ENCODE measurements around the gene CCDC188.

Gene CCDC188

DNA sequence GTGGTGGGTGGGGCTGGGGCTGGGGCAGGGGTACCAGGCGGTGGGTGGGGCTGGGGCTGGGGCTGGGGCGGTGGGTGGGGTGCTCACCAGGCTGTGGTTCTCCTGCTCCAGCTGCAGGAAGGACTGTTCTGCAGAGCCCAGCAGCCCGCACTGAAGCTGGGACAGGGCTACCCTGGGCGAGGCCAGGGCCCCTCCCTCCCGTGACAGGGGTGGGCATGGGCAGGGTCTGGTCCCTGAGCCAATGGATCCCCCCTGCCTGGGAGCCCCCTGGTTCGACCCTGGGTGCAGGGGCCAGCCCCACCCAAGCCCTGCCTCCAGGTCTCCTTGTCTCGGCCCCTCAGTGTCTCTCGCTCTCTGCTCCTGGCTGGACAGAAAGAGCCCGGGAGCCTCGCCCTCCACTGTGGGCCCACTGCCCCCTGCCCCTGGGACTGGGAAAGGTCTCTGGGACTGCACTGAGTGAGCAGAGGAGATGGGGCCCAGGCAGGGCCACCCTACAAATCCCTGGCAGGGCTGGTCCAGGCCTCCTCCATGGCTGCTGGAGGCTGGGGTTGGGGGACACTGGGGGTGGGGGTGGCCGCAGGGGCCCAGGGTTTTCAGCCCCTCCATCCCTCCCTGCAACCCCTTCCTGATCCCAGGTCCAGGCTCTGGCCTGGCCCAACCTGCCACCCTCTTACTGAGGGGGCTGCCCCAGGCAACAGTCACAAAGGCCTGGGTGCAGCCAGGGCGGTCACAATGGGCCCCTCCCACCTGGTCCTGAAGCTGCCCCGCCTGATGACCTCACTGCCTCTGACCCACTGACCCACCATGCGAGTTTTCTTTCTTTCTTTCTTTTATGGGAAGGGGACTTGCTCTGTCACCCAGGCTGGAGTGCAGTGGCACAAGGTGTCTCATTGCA lies at the start of gene CCDC188:
CCDC188 (minus strand) TSS at position 675 of the 895 bp plus-strand sequence; CDS start at position 606, 69 bp downstream.
- DNase-seq (ENCODE audit: low spot score): no peak

DNA sequence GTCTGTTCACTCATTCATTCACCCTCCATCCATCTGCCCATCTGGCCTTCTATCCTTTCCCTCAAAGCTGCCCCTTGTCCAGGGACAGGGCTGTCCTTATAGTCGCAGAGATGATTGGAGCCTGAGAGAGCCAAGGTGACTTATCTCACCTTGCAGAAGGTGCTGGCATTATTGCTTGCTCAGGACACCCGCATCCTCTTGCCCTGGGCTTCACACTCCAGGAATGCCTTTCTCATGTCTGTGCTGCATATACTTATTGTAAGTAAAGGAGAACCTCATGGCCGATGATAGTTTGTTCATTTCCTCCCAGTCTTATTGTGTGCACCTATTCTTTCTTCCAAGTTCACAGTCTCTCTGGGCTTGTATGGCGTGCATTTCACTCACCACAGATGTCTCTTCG lies 49.1 kb upstream of the CCDC188 start:
- DNase-seq (ENCODE audit: low spot score): no peak

DNA sequence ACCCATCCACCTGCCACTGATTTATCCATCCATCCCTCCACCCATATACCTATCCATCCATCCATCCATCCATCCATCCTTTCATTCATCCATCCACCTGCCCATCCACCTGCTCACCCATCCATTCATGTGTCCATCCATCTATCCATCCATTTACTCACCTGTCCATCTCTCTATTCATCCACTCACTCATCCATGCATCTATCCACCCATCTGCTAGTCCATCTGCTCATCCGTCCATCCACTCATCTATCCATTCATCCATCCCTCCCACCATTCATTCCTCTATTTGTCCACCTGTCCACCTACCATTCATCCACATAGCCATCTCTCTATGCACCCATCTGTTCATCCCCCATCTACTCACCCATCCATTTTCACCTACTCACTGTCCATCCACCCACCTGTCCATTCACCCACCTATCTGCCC lies 48.6 kb upstream of the CCDC188 start:
- no peak for DNase-seq (ENCODE audit: low spot score)

DNA sequence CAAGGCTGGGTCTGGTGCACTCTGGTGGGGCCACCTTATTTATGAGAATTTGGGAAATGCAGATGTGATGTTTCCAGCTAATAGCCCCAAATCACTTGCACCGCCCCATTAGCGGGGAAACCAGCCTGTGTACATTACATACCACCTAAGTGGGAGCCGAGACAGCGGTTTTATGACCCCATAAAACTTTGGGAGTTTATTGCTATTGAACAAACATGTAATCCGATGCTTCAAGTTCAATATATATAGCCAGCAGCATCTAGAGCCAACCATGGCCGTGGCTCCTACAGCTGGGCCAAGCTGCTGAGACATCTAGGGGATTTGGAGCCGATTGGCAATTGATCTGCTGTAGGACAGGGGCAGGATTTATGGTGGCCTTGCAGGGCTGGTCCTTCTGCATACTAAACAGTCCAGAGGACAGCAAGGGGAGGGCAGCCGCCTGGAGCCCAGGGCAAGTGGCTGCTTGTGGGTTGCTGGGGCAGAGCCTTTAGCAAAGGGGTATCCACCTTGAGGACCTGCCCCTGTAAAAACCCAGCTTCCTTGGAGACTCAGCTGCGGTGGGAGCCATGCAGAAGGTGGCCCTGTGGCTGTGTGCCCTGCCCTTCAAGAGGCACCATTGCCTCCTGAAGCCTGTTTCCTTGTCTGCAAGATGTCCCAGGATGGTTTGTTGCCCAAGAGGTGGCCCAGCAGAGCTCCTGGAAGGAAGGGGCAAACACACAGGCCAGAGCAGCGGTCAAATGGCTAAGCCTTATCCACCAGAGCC lies 47.9 kb upstream of the CCDC188 start:
- no peak for DNase-seq (ENCODE audit: low spot score)

DNA sequence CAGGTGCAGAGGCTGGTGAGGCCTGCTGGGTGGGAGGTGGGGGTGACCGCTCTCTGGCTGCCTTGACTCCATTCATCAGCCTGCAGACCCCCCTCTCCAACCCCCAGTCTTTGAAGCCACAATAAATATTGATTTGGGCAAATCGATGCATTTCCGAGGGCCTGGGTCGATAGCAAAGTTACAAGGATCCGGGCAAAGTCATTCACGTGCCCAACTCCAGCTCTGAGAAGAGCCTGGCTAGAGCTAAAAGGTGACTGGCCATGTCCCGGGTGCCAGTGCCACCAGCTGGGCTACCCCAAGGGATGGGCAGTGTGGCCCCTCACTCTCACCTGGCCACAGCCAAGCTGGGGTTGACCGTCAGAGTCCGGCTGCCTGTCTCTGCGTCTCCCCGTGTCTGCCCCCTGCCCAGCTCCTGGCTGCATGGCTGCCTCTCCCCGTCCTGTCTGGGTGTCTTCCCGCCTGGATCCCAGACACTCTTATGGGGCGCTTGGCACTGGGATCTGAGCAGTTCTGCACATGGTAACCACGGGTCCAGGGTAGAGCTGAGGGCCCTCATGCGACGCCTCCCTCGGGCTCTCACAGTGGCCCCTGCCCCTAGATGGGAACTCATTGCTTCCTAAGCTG lies 46.7 kb upstream of the CCDC188 start:
- no peak for DNase-seq (ENCODE audit: low spot score)

DNA sequence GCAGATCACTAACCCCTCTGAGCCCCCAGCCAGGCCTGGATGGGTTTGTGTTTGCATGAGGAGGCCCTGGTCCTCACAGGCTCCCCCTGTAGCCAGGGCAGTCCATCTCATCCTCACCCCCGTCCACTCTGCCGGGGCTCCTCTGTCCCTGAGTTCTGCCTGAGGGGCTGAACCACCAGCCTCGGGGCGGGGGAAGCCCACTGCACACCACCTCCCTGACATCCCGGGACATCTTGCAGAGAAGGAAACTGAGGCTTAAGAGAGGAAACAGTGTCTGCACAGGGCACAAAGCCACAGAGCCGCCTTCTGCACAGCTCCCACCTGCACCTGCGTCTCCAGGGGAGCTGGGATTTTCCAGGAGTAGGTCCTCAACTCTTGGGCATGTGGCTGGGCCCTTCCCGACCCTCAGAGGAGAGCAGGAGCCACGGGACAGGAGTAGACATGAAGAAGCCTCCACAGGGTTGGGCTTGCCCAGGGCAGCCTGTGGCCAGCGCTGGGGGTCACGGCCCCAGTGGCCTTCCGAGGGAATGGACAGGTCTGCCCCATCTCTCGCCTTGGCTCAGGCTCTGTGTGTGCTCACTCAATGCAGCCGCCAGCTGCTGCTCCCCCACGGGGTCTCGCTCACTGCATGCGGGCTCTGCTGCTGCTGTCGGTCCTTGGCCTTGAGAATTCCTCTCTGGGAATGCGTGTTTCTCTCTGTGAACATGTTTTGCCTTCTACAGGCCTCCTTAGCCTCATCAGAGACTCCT lies 45.4 kb upstream of the CCDC188 start:
- no peak for DNase-seq (ENCODE audit: low spot score)

DNA sequence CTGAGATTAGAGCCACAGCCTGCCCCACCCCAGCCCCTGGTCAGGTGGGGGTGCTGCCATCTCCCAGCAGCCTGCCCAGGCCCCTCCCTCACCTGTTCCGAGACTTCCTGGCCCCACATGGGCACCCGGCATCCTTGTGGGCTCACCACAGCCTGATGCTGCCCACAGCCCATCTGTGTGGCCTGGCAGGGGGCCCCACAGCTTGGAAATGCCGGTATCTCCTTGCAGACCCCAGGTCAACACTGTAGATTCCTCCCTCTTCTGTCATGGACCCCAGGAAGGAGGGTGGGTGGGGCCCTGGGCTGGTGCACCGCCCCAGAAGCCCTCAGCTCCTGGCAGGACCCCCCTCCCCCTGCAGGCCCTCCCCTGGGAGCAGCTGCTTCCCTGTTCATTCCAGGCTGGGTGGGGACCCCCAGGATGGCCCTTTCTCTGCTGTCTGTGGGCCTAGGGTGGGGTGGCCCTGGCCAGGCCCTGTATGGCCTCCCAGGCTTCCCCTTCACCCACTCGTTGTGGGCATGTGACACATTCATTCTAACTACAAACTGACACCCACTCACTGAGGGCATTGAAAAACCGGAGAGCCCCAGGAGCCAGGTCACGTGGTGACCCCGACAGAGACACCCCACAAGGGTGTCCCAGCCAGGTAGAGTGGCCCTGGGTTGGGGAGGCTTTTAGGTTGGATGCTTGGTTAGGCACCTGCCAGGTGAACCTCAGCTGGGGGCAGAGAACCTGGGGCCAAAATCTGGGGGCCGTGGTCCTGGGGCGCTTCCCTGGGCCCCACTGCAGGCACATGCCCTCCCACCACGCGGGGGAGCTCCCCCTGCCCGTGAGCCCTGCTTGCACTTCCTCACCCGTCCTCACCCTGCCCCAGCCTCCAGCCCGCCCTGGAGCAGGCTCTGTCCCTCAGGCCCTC lies 44.1 kb upstream of the CCDC188 start:
- no peak for DNase-seq (ENCODE audit: low spot score)

DNA sequence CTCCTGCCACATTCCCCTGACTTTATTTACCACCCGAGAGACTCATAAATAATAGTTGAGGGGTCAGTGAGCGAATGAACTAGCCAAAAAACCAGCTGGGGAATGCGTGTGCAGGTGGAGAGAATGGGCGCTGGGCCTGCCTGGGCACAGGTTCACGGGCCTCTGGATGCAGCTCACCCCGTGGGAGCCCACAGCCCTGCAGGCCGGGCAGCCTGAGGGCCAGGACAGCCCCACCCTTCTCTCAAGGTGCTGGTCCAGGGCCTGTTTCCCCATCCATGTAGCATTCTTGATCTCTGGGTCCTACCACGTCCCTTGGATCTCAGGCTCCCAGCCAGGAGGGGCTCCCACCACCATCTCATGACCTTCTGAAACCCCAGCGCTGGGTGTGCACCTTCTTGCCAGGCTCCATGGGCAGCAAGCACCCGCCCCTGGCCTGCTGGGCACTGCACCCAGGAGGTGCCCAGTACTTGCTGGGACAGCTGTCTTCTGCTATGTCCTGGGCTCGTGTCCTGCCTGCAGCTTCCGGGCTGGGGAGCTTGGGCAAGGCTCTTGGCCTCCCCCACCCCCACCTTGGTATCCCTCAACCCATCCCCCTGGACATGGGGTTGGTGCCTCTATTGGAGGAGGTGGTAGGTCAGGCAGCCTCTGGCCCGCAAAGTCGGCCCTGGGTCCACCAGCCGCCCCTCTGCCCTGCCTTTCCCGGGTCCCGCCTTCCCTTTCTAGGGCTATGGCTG lies 43.1 kb upstream of the CCDC188 start:
- no peak for DNase-seq (ENCODE audit: low spot score)

DNA sequence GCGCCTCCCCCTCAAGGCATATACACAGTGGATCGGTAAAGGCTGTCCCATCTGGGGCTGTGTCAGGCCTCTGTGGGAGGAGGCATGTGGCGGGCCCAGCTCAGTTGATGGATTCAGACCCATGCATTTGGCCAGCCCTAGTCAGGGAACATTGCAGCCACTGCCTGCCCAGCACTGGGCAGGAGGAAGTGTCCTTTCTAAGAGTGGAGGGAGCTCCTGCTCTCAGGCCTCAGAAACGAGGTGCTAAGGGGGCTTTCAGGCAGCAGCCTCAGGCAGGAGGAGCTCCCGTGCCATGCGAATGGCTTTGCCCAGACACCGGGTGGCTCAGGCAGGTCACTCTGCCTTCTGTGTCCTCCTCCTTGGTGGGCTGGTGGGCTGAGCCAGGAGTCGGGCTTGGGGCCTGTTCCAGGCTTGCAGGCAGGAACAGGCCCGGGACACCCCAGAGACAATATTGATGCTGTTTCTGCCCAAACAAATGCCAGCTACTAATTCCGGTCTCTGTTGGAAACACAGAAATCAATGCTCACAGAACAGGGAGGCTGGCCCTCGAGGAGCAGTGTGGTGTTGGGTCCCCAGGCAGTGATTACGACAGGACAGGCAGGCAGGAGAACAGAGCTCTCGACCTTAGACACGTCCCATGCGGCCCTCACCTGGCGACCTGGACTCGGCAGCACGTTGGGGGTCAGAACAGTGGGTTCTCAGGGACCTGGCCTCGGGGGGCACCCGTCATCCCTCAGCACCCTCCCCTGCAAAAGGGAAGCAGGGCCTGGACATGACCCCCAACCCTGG lies 42.3 kb upstream of the CCDC188 start:
- no peak for DNase-seq (ENCODE audit: low spot score)

DNA sequence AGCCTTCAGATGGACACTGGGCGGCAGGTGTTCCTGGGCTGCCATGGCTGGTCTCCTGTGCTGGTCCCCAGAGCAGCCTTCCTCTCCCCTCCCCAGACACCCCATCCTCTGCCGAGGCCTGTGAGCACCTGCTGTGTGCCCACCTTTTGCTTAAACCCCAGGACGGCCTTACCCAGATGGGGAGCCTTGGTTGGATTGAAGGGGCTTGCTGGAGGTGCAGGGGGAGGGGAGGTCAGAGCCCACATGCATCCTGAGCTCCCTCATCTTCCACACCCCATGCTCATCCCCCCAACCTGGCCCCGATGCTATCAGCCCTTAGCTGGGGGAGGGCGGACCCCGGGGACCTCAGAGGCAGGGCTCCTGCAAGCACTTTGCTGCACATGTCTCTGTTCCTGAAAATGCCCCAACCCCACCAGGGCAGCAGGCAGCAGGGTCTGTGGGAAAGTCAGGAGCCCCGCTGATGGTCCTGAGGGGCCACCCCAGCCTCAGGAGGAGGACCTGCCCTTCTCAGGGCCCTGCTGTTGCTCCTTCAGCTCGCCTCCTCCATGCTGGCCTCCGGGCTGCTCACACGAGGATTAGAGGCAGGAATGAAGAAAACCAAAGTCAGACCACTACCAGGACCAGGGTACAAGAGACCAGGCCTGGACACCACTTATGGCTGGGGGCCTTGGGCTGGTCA lies 41.6 kb upstream of the CCDC188 start:
- DNase-seq (ENCODE audit: low spot score): no peak

DNA sequence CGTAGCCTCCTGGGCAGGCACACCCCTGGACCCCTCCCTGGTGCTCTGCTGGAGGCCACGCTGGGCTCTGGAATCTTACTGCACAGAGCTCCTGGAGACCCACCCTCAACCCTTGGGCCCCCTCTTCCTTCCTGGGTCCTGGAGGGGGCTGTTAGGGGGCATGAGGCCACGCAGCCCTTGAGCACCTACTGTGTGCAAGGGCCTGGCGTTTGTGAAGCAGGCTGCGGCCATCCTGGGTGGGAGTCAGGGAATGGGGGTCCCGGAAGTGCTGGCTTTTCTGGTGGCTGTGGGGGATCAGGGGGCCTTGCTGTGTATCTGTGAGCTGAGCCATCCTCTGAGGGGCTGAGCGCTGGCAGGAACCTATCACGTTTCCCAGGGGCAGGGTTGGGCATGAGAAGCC lies 40.9 kb upstream of the CCDC188 start:
- DNase-seq (ENCODE audit: low spot score): no peak

DNA sequence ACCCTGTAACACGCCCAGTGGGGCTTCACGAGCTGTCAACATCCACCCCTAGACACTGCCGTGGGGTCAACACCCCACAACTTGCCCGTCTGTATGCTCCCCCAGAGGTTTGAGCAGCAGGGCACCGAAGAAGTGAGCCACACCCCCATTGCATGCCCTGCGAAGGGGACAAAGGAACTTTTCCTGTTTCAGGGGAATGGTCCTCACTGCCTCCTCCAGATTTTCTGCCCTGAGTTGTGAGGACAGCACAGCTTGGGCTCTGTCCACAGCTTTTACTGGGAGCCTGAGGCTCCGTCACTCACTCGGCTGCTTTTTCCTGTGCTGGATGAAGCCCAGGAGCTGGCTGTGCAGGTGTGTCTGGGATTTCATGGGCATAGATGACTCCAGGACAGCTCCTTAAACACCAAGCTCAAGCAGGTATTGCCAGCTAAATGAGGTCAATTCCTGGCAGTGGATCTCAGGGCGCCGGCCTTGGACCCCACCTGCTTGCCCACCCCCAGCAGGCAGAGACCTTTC lies 40.2 kb upstream of the CCDC188 start:
- no peak for DNase-seq (ENCODE audit: low spot score)

DNA sequence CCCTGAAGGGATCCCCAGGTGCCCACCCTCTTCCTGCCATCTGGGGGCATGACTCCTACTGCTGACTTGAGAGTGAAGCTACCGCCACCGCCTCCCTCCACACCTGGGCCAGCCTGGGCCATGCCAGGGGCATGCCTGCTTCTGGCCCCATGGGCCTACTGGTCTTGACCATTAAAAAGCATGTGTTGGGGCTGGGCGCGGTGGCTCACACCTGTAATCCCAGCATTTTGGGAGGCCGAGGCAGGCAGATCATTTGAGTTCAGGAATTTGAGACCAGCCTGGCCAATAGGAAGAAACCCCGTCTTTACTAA lies 37.7 kb upstream of the CCDC188 start:
- DNase-seq (ENCODE audit: low spot score): no peak

DNA sequence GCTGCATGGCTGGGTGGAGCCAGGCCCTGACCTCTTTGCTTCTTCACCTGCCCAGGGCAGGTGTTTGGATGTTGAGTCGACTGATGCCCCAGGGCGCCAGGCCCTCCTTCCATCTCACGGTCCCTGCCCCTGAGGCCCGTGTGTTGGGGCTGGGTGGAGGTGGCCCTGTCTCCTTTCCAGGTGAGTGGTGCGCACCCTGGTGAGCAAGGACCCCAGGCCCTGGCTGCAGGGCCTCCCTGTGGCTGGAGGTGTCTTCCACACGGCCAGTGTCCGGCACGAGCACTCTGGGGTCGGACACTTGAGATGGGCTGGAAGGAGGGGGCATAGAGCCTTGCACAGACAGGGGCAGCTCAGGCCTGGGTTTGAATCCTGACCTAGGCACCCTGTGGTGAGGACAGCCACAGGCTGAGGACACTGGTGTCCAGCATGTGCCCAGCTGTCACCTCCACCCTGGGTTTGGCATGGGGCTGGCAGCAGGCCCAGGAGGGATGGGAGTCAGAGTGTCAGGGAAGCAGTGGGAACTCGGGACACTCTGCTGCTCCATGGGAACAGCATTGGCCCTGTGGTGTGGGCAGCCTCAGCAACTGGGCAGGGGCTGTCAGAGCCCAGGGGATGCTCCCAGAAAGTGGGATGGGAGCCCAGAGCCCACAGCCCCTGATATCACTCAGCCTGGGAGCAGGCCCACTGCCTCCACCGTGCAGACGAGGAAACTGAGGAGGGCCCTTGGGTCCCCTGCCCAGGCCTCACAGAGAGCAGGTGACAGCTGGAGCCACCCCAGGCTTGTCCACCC lies 37.1 kb upstream of the CCDC188 start:
- DNase-seq (ENCODE audit: low spot score): no peak

DNA sequence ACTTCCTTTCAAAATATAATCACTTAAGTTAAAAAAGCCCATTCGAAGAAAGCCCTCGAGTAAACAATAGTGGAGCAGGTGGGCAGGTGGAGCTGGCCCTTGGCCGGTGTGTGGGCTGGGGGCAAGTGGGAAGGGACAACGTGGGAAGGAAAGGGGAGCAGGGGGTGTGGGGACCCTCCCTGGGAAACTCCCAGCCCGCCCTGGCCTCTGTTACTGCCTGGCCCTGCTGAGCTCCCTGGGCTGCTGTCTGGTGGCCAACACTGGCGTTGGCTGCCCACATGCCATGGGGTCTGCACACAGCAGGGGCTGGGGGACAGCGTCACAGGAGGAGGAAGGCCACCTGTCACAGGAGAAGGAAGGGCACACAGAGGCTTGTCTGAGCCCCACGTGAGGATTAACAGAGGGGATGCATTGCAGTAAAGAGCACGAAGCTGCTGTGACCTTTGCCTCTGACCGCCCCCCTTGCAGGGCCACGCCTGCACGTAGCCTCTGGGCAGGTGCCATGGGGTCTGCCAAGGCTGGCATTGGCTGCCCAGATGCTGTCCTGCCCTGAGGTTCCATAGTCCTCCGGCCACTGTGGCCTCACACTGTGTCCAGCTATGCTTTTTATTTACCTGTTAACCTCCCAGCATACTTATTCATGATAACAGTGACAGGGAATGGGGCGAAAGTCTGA lies 36.2 kb upstream of the CCDC188 start:
- no peak for DNase-seq (ENCODE audit: low spot score)

DNA sequence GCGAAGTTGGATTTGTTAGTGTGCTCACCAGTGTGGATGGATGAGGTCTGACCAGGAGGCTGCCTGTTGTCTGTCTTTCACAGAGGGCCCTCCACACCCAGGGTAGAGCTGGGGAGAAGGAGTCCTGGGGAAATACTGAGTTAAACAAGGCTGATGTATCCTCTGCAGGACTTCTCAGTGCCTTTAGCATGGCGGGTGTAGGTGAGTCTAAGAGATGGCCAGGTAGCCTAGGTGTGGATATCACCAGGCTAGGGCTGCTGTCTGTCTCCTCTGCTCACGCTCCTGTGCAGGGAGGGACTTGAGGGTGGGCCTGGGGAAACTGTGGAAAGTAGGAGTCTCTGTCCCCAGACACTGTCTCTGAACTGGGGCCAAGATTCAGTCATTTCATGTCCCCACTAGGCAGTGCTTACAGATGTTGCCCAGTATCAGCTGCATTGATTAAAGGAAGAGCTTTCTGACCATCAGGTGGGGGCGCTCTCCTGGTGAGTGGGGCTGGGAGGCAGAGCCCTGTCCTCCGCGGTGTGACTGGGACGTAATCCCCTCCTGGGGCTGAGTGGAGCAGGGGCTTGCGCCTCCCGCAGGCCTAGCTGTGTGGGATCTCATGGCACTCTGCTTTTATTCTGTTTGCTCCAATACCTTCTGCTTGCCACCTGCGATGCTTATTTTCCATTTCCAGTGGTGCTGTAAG lies 35.5 kb upstream of the CCDC188 start:
- no peak for DNase-seq (ENCODE audit: low spot score)

DNA sequence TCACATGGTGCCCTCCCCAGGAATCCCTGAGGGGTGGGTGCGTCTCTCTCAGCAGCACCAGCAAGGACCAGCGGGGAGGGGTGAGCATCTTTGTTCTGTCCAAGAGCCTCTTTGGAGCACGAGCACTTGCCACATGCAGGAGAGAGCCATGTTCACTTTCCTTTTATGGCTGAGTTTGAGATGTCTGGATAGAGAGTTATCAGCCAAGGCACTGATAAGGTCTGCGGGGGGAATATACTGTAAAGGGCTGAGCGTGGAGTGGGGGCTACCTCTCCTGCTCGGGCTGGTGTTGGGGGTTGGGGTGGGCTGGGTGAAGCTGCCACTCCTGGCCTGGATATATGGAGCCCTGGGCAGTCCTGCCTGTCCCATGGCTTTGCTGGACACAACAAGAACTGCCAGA lies 34.9 kb upstream of the CCDC188 start:
- DNase-seq (ENCODE audit: low spot score): no peak

Measured in left forelimb (tissue), 1 donor.